Activated CD4-positive, alpha-beta memory T cell treated with anti-CD3 and anti-CD28 coated beads, Interleukin-2, amount 10 ng/mL, durations not matched to agents 7 days and 5 days (primary cell): ENCODE results near the gene CSTF1. TPM values are rescaled to one million over a fixed set of nuclear protein-coding genes. Genes with fewer than 3 reads are reported as not detected.
"Not testable (repeated sequence)": the region's sequence is repeated elsewhere in the genome, so short reads cannot be mapped to it uniquely, and the experiment has no call there.

Experiments
- CTCF ChIA-PET: fragments of 350-600 bp; sonication (Branson Sonifier 250); formaldehyde crosslinking; loops from one replicate; lab custom pipeline; 2021; ENCODE audit warnings: antibody characterized with exemption, inconsistent platforms; lab: Charles Lee
- POLR2A ChIA-PET: fragments of 350-600 bp; sonication (Branson Sonifier 250); formaldehyde crosslinking; loops from one replicate; lab custom pipeline; 2021; ENCODE audit warnings: antibody characterized with exemption; lab: Charles Lee
- DNase-seq: peaks from one replicate; pipeline ENCODE4 v3.0.0-alpha.2; 2020
- H3K27ac Mint-ChIP-seq: one replicate; pipeline ENCODE4 v1.8.0; 2021; ENCODE audit warnings: mild to moderate bottlenecking, mixed read lengths
- H3K27me3 Mint-ChIP-seq: one replicate; pipeline ENCODE4 v1.8.0; 2021; ENCODE audit warnings: mixed read lengths
- H3K36me3 Mint-ChIP-seq: one replicate; pipeline ENCODE4 v1.8.0; 2021; ENCODE audit warnings: low read depth, mixed read lengths
- H3K4me1 Mint-ChIP-seq: one replicate; pipeline ENCODE4 v1.8.0; 2021; ENCODE audit warnings: mixed read lengths
- H3K4me3 Mint-ChIP-seq: one replicate; pipeline ENCODE4 v1.8.0; 2021; ENCODE audit warnings: mild to moderate bottlenecking, mixed read lengths
- H3K9me3 Mint-ChIP-seq: one replicate; pipeline ENCODE4 v1.8.0; 2021; ENCODE audit warnings: mixed read lengths
- total RNA-seq, 2 experiments: library from RNA; stranded (reverse); gene quantifications; one replicate each; pipeline ENCODE4 v1.2.3, GENCODE V29; 2021

The CSTF1 gene
- total RNA-seq, 2 experiments from 2014 or later = 61.5 to 64.9 TPM

DNA sequence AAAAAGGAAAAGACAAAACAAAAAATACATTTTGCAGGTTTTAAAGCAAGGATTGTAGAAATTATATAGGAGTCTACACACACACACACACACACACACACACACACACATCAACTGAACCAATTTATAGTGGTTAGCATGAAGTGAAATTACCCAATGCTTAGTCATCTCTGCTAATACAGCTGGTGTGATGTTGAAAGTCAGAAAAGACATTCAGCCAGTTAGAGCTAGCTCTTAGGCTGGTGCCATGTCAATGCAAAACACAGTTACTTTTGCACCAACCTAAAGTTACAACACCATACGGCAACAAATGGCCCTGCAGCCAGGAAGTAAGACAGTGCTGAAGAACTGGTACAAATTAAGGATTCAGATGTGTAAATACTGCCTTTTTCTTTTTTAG is 18.5 kb upstream of the CSTF1 start:
- Mint-ChIP-seq H3K27ac (peak overlapping the region; percentile 61), H3K9me3 (no peaks in the 10 kb centered on the region), H3K27me3 (no peaks in the 10 kb centered on the region), H3K4me1 (peaks cover 44% of the 10 kb centered on the region), H3K4me3 (no peak overlapping the region), H3K36me3 (peaks cover 83% of the 10 kb centered on the region)
- POLR2A ChIA-PET = interaction anchor here (0.7 to 3.8 kb wide), 3 partner anchors 9 to 54 kb away, joined by 3 to 11 read pairs (median 4); partner anchors contain the start of genes AURKA and CSTF1
- no peak for DNase-seq
- CTCF ChIA-PET = no interaction called here

DNA sequence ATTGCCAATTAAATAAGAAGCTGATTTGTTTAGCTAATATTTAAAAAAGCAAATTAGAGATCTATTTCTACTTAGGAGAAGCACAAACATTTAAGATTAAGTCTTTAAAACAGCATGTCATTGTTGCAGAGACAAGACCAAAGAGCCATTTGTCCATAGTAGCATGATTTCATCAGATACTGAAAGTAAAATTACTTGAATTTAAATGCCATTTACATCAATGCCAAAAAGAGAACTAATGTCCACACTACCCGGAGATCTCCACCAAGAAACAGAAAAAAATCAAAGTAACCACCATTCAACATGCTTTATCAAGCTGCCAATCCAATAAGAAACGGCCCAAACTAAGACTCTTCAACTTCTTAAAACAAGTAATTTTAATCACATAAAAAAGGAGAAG is 16.1 kb upstream of the CSTF1 start:
- H3K9me3 Mint-ChIP-seq = no peaks in the 10 kb centered on the region
- ChIA-PET POLR2A (interaction anchor here (1.1 to 2.7 kb wide), 3 partner anchors 15 to 36 kb away, joined by 3 to 10 read pairs (median 7); partner anchors contain the start of genes AURKA, CASS4, CSTF1 and FAM210B), CTCF (interaction anchor here (1.4 kb wide), 1 partner anchor 22 kb away, joined by 3 read pairs; no protein-coding TSS in a partner anchor)
- no peaks in the 10 kb centered on the region for H3K27me3 Mint-ChIP-seq
- peaks cover 60% of the 10 kb centered on the region for H3K4me1 Mint-ChIP-seq
- DNase-seq = no peak
- H3K27ac Mint-ChIP-seq = no peak overlapping the region
- peaks cover 82% of the 10 kb centered on the region for H3K36me3 Mint-ChIP-seq
- no peak overlapping the region for H3K4me3 Mint-ChIP-seq

GRCh38 chr20:56378386-56378785 is 14.1 kb upstream of the CSTF1 start:
- H3K9me3 Mint-ChIP-seq = no peaks in the 10 kb centered on the region
- peaks cover 84% of the 10 kb centered on the region for H3K36me3 Mint-ChIP-seq
- peaks cover 68% of the 10 kb centered on the region for H3K4me1 Mint-ChIP-seq
- DNase-seq = no peak
- no peak overlapping the region for H3K27ac Mint-ChIP-seq
- no peak overlapping the region for H3K4me3 Mint-ChIP-seq
- POLR2A ChIA-PET = interaction anchor here (0.6 kb wide), 1 partner anchor 13 kb away, joined by 4 read pairs; the partner anchor contains the start of genes AURKA and CSTF1
- no peaks in the 10 kb centered on the region for H3K27me3 Mint-ChIP-seq
- CTCF ChIA-PET = no interaction called here

DNA sequence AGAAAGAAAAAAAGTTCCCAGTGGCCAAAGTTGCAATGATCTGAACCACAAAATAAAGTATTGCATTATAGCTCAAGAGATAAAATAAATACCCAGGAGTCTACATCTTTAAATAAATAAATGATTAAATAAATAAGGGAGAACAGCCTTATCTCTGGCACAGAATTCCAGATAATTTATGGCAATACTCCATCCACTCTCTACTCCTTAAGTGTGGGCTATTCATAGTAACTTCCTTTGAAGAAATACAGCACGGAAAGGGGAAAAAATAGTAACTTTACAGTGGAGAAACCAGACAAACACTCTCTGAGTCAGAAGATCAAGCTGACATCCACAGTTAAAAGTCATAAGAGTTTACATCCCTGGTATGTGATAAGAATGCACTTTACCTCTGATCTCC is 12.1 kb upstream of the CSTF1 start:
- H3K4me3 Mint-ChIP-seq = no peak overlapping the region

GRCh38 chr20:56381501-56381900 is 10.9 kb upstream of the CSTF1 start:
- DNase-seq = no peak
- Mint-ChIP-seq H3K27me3 (no peaks in the 10 kb centered on the region), H3K4me1 (peaks cover 62% of the 10 kb centered on the region), H3K27ac (no peak overlapping the region), H3K9me3 (no peaks in the 10 kb centered on the region), H3K36me3 (peaks cover 88% of the 10 kb centered on the region), H3K4me3 (no peak overlapping the region)
- ChIA-PET POLR2A (interaction anchor here (1.0 to 1.8 kb wide), 2 partner anchors 9 to 11 kb away, joined by 6 read pairs; partner anchors contain the start of genes AURKA and CSTF1), CTCF (no interaction called here)

More for the DNA sequence above, 12.1 kb upstream of the CSTF1 start:
- DNase-seq = no peak
- Mint-ChIP-seq H3K36me3 (peaks cover 88% of the 10 kb centered on the region), H3K4me1 (peaks cover 66% of the 10 kb centered on the region), H3K9me3 (no peaks in the 10 kb centered on the region), H3K27ac (no peak overlapping the region), H3K27me3 (no peaks in the 10 kb centered on the region)
- POLR2A ChIA-PET = interaction anchor here (1.1 to 1.8 kb wide), 2 partner anchors 10 to 11 kb away, joined by 5 to 6 read pairs; no protein-coding TSS in a partner anchor
- CTCF ChIA-PET = no interaction called here

DNA sequence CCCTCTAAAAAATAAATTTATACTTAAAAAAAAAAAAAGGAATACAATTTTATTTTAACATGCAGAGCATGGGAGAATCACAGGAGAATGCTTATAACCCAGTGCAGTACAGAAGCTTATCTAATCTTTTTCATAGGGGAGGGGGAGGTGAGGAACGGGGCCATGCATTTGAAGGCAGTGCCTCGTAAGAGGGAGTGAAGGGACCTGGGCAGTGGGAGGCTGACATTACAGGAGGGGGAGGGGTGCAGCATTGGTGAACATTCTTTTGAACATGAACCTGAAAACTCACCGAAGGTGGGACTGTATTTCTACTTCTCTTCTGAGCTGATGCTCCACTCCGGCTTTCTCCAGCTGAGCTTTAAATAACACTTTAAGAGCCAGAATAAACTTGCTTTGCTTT is 9.7 kb upstream of the CSTF1 start:
- CTCF ChIA-PET = no interaction called here
- Mint-ChIP-seq H3K4me1 (peaks cover 61% of the 10 kb centered on the region), H3K9me3 (no peaks in the 10 kb centered on the region), H3K36me3 (peaks cover 85% of the 10 kb centered on the region), H3K4me3 (no peak overlapping the region), H3K27me3 (no peaks in the 10 kb centered on the region), H3K27ac (no peak overlapping the region)
- POLR2A ChIA-PET = interaction anchor here (1.0 to 2.5 kb wide), 3 partner anchors 9 to 13 kb away, joined by 4 to 11 read pairs (median 5); partner anchors contain the start of genes AURKA and CSTF1
- no peak for DNase-seq

DNA sequence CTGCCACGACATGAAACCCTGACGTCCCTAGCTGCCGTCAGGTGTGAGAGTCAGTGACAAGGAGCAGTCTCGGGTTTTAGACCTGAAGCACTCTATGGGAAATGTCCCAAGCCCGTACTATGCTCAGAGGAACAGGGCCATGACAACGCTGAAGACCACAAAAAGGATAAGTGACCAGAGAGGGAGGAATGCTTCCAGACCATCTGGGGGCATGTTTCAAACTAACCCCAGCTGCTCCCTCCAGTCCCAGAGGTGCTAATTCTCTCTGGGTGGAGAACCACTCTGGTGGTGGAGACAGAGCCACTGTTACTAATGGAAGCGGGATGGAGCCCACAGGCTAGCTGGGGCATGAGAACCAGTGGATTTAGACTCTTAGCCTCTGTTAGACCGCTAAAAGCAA is 9.1 kb upstream of the CSTF1 start:
- Mint-ChIP-seq H3K4me3 (no peak overlapping the region), H3K27me3 (no peaks in the 10 kb centered on the region), H3K27ac (no peak overlapping the region), H3K36me3 (peaks cover 85% of the 10 kb centered on the region), H3K9me3 (no peaks in the 10 kb centered on the region), H3K4me1 (peaks cover 63% of the 10 kb centered on the region)
- POLR2A ChIA-PET = interaction anchor here (1.0 to 2.5 kb wide), 3 partner anchors 8 to 12 kb away, joined by 4 to 11 read pairs (median 5); partner anchors contain the start of genes AURKA and CSTF1
- no peak for DNase-seq
- CTCF ChIA-PET = interaction anchor here (1.1 kb wide), 1 partner anchor 25 kb away, joined by 4 read pairs; the partner anchor contains the start of gene FAM210B

DNA sequence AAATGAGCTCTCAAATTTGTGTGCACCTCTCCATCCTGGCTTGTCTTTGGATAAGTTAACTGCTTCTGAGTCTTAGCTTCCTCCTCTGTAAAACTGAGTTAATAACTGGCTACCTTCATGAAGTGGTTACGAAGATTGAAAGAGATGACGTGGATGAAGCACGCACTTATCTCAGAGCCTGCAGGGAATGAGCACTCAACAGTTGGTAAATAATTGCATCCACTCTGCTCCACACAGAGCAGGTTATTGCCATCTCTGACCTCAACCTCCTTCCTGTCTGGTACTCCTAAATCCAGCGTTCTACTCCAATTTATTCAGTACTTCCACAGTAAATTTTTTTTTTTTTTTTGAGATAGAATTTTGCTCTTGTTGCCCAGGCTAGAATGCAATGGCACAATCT is 7.3 kb upstream of the CSTF1 start:
- Mint-ChIP-seq H3K36me3 (peaks cover 87% of the 10 kb centered on the region), H3K4me1 (peaks cover 66% of the 10 kb centered on the region), H3K27ac (no peak overlapping the region), H3K4me3 (no peak overlapping the region), H3K27me3 (no peaks in the 10 kb centered on the region), H3K9me3 (no peaks in the 10 kb centered on the region)
- ChIA-PET CTCF (no interaction called here), POLR2A (no interaction called here)
- DNase-seq = no peak

GRCh38 chr20:56386219-56386618 is 6.2 kb upstream of the CSTF1 start:
- no peak overlapping the region for H3K4me3 Mint-ChIP-seq
- ChIA-PET CTCF (interaction anchor here (0.6 kb wide), 1 partner anchor 11 kb away, joined by 3 read pairs; no protein-coding TSS in a partner anchor), POLR2A (no interaction called here)
- peaks cover 87% of the 10 kb centered on the region for H3K36me3 Mint-ChIP-seq
- no peaks in the 10 kb centered on the region for H3K27me3 Mint-ChIP-seq
- no peak for DNase-seq
- H3K27ac Mint-ChIP-seq = no peak overlapping the region
- peaks cover 69% of the 10 kb centered on the region for H3K4me1 Mint-ChIP-seq
- H3K9me3 Mint-ChIP-seq = no peaks in the 10 kb centered on the region

GRCh38 chr20:56388882-56389281 is 3.6 kb upstream of the CSTF1 start:
- Mint-ChIP-seq H3K36me3 (peaks cover 74% of the 10 kb centered on the region), H3K27ac (peak overlapping the region; percentile 2), H3K9me3 (no peaks in the 10 kb centered on the region), H3K27me3 (no peaks in the 10 kb centered on the region), H3K4me1 (peaks cover 61% of the 10 kb centered on the region), H3K4me3 (no peak overlapping the region)
- CTCF ChIA-PET = no interaction called here
- DNase-seq = no peak
- POLR2A ChIA-PET = no interaction called here

DNA sequence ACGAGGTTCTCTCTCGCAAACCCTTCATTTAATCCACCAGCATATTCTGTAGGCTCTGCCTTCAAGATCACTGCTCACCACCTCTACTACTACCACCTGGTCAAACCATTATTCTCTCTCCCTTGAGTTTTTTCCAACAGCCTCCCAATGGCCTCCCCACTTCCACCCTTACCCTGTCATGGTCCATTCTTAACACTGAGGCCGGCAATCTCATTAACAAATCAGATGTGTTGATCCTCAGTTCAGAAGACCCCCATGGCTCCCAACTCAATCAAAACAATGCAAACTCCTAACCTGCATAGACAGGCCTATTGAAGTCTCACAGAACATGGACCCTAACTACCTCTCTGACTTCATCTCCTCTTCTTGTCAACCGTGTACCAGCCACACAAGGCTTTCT is 2.6 kb upstream of the CSTF1 start:
- no peaks in the 10 kb centered on the region for H3K9me3 Mint-ChIP-seq
- H3K36me3 Mint-ChIP-seq = peaks cover 70% of the 10 kb centered on the region
- peaks cover 66% of the 10 kb centered on the region for H3K4me1 Mint-ChIP-seq
- no peak for DNase-seq
- peak overlapping the region; percentile 17 for H3K27ac Mint-ChIP-seq
- H3K27me3 Mint-ChIP-seq = no peaks in the 10 kb centered on the region
- peak overlapping the region; percentile 47 for H3K4me3 Mint-ChIP-seq
- ChIA-PET CTCF (no interaction called here), POLR2A (no interaction called here)

- ChIA-PET CTCF (interaction anchor here (0.9 kb wide), 1 partner anchor 17 kb away, joined by 3 read pairs; no protein-coding TSS in a partner anchor), POLR2A (interaction anchor here (1.2 to 4.1 kb wide), 6 partner anchors 9 to 86 kb away, joined by 6 to 58 read pairs (median 14); partner anchors contain the start of genes CASS4 and FAM210B)
- H3K4me3 Mint-ChIP-seq = peak overlapping the region; percentile 47
- peaks cover 71% of the 10 kb centered on the region for H3K36me3 Mint-ChIP-seq
- not testable (repeated sequence) for H3K9me3 Mint-ChIP-seq, H3K27ac Mint-ChIP-seq, DNase-seq, H3K27me3 Mint-ChIP-seq
- H3K4me1 Mint-ChIP-seq = peaks cover 67% of the 10 kb centered on the region
Measured at GRCh38 chr20:56390396-56390795, 2.0 kb upstream of the CSTF1 start.

DNA sequence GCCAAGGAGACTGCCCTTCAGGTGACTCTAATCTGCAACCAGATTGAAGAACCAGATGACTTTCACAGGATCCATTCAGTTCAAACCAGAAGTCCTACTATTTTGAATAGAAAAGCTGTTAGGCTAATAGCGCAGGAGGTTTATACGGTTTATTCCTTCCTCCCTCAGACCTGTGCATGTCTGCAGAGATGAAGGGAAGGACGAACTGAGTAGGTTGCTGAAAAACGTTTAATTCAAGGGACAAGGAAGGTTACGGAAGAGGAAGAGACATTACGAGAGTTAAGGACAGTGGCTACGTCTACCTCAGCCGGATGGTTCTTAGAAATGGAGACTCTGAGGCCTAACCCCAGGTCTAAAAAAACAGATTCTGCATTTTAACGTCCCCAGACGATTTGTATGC is 1.4 kb upstream of the CSTF1 start:
- no peak overlapping the region for H3K27ac Mint-ChIP-seq
- no peaks in the 10 kb centered on the region for H3K27me3 Mint-ChIP-seq
- H3K4me3 Mint-ChIP-seq = no peak overlapping the region
- ChIA-PET POLR2A (interaction anchor here (0.5 to 4.1 kb wide), 17 partner anchors 8 to 94 kb away, joined by 4 to 58 read pairs (median 6); partner anchors contain the start of genes CASS4, FAM210B and RTF2), CTCF (interaction anchor here (0.9 to 1.8 kb wide), 2 partner anchors 18 to 78 kb away, joined by 3 to 12 read pairs; partner anchors contain the start of gene RTF2)
- H3K4me1 Mint-ChIP-seq = peaks cover 70% of the 10 kb centered on the region
- no peaks in the 10 kb centered on the region for H3K9me3 Mint-ChIP-seq
- peaks cover 72% of the 10 kb centered on the region for H3K36me3 Mint-ChIP-seq
- DNase-seq = no peak
